GM21576 (cell line): ENCODE measurements around the gene SEL1L3.

ENCODE experiments used
- ATAC-seq: cut with Tn5 transposase; IDR thresholded peaks from one replicate; pipeline ENCODE4 v1.9.1; 2021; ENCODE audit warnings: mild to moderate bottlenecking, moderate library complexity; ENCODE audit not compliant: unreplicated experiment

Gene SEL1L3

GRCh38 chr4:25821267-25821666 lies 41.5 kb downstream of the SEL1L3 start:
- ATAC-seq, result no peak

GRCh38 chr4:25818876-25819275 lies 43.9 kb downstream of the SEL1L3 start:
- no peak for ATAC-seq

DNA sequence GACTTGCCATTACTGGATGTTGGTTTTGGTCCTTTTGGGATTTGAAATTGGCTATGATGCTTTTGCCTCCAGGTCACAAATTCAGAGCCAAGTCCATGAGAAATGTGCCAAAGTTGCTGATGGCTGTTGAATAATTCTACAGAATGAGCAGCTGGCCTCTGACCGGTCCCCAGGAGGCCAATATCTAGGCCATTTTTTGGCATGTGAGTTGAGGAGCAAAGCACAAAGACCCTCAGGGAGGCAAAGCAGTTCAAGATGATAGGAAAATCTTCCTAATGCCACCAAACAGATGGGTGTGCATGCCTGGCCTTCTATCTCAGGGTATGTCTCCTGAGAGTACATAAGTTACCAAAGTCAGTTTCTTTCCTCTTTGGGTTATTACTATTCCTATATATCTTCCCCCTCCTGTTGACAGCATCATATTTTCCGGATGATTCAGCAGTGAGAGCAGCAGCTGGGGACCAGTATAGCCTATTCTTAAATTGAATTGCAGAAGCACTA lies 44.4 kb downstream of the SEL1L3 start:
- ATAC-seq, result no peak

GRCh38 chr4:25817059-25817681 lies 45.6 kb downstream of the SEL1L3 start:
- no peak for ATAC-seq

DNA sequence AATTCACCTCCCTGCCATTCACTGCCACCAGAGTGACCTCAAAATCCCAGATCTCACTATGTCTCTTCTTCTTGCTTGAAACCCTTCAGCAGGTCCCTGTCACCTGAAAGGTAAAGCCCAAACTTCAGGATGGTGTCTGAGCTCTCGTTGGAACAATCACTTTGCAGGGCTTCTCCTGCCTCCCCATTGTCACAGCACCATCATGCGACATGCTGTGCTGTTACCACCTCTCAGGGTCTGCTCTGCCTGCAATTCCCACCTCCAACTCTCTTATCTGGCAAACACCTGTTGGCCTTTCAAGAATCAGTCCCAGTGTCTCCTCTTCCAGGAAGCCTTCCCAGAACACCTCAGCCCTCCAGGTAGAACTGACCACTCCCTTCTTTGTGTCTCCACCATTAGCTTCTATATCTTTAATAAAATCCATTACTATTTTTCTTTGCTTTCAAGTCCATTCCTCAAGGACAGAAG lies 46.2 kb downstream of the SEL1L3 start:
- no peak for ATAC-seq

- no peak for ATAC-seq
Measured at GRCh38 chr4:25815586-25815985, 47.2 kb downstream of the SEL1L3 start.

GRCh38 chr4:25814301-25815136 lies 48.3 kb downstream of the SEL1L3 start:
- ATAC-seq, result no peak

DNA sequence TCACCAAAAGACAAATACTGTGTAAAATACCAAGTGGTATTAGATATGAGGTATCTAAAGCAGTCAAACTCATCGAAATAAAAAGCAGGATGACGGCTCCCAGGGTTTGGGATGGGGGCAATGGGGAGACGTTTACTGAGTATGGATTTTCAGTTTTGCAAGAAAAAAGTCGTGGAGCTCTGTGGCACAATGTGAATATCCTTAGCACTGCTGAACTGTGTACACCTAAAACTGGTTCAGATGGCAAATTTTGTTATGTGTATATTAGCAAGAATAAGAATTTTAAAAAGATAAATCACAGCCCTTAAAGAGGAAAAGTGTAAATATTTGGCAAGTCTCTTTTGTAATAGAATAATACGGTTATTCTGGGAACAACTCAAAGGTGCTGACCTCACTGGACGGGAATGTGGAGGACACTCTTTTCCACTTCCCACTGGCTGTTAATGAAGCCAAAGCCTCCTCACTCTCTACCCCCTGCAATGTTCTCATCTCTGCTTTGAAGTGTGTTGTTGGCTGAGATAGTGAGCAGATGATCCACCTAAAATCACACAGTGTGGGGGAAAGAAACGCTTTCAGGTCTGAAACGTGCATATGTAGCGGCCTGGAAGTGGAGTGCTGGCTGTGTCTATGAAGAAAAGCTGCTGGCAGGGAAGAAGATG lies 49.2 kb downstream of the SEL1L3 start:
- ATAC-seq, result no peak

GRCh38 chr4:25811841-25812240 lies 50.9 kb downstream of the SEL1L3 start:
- no peak for ATAC-seq

- ATAC-seq, result no peak
Measured at GRCh38 chr4:25811374-25811690, 51.5 kb downstream of the SEL1L3 start.

DNA sequence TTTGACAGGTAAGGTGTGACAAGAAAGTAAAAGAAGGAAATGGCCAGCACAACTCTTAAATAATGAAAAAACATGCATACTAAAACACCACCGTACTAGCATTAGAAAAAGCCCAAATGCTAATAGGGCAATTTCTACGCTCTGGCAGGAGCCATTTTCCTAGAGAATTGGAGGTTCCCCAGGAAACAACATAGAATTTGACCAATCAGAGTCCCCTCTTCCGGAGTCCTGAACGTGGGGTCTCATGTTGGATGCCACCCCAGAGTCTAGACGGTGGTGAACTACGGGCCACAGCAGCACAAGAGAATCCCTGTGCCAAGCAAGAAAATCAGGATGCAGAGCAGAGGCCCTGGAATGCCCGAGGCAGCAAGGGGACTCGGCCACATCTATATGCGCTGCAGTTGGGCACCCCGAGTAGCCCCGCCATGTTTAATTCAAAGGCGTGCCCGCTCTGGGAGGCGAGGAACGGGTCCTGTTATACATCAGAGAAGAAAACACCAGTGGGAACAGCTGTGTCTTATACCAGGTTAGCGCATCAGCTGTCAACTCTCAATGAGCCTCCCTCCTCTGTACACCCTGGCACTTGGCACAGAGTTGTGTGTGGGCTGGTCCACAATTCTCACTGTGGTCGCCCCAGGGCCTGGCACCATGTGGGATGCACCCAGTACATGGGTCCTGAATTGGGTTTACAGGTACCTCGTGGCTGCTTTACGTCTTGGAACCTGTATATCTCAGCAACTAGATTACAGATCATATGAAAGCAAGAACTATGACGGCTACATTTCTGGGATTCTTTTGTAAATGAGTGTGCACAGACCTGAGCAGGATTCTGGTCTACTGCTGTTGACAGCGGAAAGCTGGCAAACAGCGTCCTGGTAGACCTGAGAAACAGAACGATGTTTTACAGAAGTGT lies 52.1 kb downstream of the SEL1L3 start:
- no peak for ATAC-seq

GRCh38 chr4:25809996-25810395 lies 52.8 kb downstream of the SEL1L3 start:
- ATAC-seq, result no peak

GRCh38 chr4:25807102-25807728 lies 55.6 kb downstream of the SEL1L3 start:
- ATAC-seq, result no peak

DNA sequence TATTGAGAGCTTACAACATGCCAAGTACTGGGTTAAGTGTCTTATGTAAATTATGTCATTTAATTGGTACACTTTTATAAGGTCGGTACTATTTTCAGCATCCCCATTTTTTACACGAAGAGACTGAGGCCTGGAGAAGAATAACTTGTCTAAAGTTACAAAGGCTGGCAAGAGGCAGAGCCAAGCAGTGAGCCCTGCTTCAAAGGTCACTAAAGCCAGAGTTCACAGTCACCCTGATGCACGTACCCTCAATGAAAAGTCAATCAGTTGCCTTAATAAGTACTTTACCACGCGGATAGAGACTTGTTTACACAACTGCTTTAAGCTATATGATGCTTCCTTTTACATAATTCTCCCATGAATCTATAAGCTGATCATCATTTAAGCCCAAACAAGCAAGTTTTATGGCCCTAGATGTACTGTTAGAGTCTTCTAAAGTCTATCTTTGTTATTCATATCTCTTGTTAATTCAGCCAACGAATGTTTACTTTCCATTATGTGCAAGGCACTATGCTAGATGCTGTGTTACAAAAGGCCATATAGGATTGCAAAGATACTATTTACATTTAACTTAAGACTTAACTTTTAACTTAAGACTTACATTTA lies 57.4 kb downstream of the SEL1L3 start:
- ATAC-seq, result no peak

DNA sequence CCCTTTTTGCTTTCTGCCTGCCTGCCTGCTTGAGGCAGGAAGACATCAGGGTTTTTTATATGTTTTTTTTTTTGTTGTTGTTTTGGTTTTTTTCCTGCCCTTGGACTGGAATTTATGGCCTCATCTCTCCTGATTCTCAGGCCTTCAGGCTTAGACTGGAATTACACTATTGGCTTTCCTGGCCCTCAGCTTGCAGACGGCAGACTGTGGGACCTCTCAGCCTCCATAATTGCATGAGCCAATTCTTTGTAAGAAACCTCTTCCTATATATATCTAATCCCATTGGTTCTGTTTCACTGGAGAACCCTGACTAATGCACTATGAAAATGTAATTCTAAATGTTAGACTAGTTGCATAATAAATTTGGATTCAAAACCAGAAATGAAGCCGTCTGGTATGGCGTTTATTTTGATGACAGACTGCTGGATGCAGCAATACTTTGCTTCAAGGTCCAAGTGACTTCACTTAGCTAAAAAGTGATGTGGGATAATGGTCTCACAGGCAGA lies 59.0 kb downstream of the SEL1L3 start:
- ATAC-seq, result no peak

DNA sequence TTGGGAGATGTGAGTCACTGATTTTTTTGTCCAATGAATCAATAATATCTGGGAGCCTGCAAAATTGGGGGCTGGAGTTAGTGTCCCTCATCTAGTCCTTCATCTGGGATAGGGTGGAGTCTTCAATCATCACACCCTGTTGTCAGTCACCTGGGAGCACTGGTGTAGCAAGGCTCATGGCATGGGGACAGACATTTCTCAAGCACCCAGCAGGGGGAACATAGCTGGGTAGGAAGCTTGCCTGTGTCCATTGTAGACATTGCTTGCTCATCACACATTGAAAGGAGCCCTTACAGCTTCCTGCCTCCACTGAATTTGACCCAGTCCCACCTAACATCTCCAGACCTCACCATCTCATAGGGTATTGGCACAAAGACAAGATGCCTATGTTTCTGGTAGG lies 61.2 kb downstream of the SEL1L3 start:
- no peak for ATAC-seq

- ATAC-seq, result no peak
Measured at GRCh38 chr4:25800245-25800644, 62.5 kb downstream of the SEL1L3 start.

- ATAC-seq, result no peak
Measured at GRCh38 chr4:25799522-25799921, 63.3 kb downstream of the SEL1L3 start.

- ATAC-seq, result no peak
Measured at GRCh38 chr4:25797136-25797535, 65.7 kb downstream of the SEL1L3 start.
